Measurements from ENCODE around the gene NUP214.

DNA sequence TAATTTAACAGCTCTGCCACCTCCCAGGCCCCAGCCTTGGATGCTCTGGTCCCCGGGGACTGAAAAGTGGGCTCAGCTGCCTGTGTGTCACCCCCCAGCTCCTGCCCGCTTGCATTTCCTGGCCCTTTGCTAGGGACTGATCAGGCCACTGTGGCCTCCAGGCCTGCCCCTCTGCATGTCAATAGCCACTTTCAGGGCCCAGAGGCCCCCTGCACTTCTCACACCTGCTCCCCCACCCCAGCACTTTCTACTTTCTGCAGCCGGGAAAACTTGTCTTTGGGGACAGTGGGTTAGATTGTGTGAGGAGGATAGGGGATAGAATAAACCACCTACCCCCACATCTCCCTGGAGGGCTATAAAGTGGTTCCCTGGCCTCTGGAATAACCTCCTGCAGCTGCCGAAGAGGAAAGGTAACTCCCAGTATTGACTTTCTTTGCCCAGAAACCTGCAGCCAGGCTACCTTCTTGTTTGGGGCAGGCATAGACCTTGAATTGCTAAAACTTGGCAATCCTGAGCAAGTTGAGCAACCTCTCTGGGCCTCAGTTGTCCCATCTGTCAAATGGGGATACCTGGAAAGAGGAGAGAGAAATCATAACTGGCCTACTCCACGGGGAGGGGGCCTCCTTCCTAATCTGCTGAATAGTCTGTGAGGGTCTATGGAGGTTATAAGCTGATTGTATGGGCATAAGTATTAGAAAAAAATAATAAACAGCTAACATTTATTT lies 21.2 kb upstream of the NUP214 start:
- no peak for TF ChIP-seq CTCF (conservative IDR thresholded peaks at IDR 0.05; ENCODE audit: low read length)
- no peak for TF ChIP-seq EZH2phosphoT487 (IDR thresholded peaks at IDR 0.05; ENCODE audit: borderline replicate concordance, low read depth, low read length)

Data from OCI-LY7 (cell line).